Measurements from ENCODE around the gene LINC00237. TPM values are rescaled to one million over a fixed set of nuclear protein-coding genes. Genes with fewer than 3 reads are reported as not detected.
A peak's percentile ranks its signal among the peaks of the same experiment; 100 is the strongest.

LINC00237 gene
- total and polyA plus RNA-seq, 2 experiments from 2014 or later, result 0.31 to 2.0 TPM

- Mint-ChIP-seq H3K36me3 (ENCODE audit: low read depth) (peaks cover 15% of the 10 kb centered on the region; the same call in 2 of the 3 replicates), H3K27ac (no peak overlapping the region), H3K9me3 (no peaks in the 10 kb centered on the region), H3K27me3 (ENCODE audit: insufficient read depth, low read depth, poor library complexity) (peaks cover 6% of the 10 kb centered on the region), H3K4me1 (peaks cover 32% of the 10 kb centered on the region), H3K4me3 (no peak overlapping the region)
- H3K27ac ChIP-seq (ENCODE audit: low read depth), result 0 out of 2 replicates have a peak overlapping the region, but pooled peaks have one; percentile 68
- H3K4me1 ChIP-seq (ENCODE audit: insufficient read depth), result peaks cover 51% of the 10 kb centered on the region
- H3K36me3 ChIP-seq (ENCODE audit: insufficient read depth), result peaks cover 12% of the 10 kb centered on the region; the same call in 1 of the 2 replicates
- ATAC-seq (no peak), DNase-seq (ENCODE audit: low spot score) (no peak)
- no peak overlapping the region for H2AFZ ChIP-seq
- no peaks in the 10 kb centered on the region for H3K9me2 ChIP-seq (ENCODE audit: insufficient read depth)
- H3K4me2 ChIP-seq, result no peak overlapping the region
- TF ChIP-seq ETS1 (IDR thresholded peaks at IDR 0.05), result no peak
- TF ChIP-seq EZH2phosphoT487 (IDR thresholded peaks at IDR 0.05; ENCODE audit: unreplicated experiment), result no peak
- no peak for TF ChIP-seq ZNF114 (CRISPR knock-in tag; IDR thresholded peaks at IDR 0.05)
- no peak for TF ChIP-seq EZH2 (IDR thresholded peaks at IDR 0.05; ENCODE audit: low read depth, unreplicated experiment)
- no peak for TF ChIP-seq CTCF (conservative IDR thresholded peaks at IDR 0.05; ENCODE audit: low read depth in 2 of 2)
- no peak for TF ChIP-seq REST (IDR thresholded peaks at IDR 0.05; ENCODE audit: unreplicated experiment)
- TF ChIP-seq CREB1 (CRISPR knock-in tag; IDR thresholded peaks at IDR 0.05; ENCODE audit: low read depth), result no peak
- TF ChIP-seq JUNB (IDR thresholded peaks at IDR 0.05; ENCODE audit: unreplicated experiment), result no peak
- TF ChIP-seq NANOG (IDR thresholded peaks at IDR 0.05; ENCODE audit: borderline replicate concordance), result no peak
- TF ChIP-seq STAT1 (IDR thresholded peaks at IDR 0.05; ENCODE audit: unreplicated experiment), result no peak
- no peak for TF ChIP-seq ZNF331 (CRISPR knock-in tag; IDR thresholded peaks at IDR 0.05; ENCODE audit: low read depth)
- no peak for TF ChIP-seq POLR2AphosphoS5 (IDR thresholded peaks at IDR 0.05; ENCODE audit: low read depth)
- 0 out of 2 replicates have a peak, but pooled peaks cover 4% of the 10 kb centered on the region for H4K20me1 ChIP-seq (replicated peaks; ENCODE audit: insufficient read depth)
- peaks cover 39% of the 10 kb centered on the region for H3K79me2 ChIP-seq (replicated peaks; ENCODE audit: insufficient read depth)
- no peak overlapping the region for H3K4me3 ChIP-seq
- no peaks in the 10 kb centered on the region for H3K27me3 ChIP-seq (ENCODE audit: insufficient read depth)
- H3F3A ChIP-seq (replicated peaks; ENCODE audit: low read depth), result no peaks in the 10 kb centered on the region; the same call in 1 of the 2 replicates
Measured at GRCh38 chr20:21133404-21133803, 27.2 kb upstream of the LINC00237 start.

All from GM23338 (cell line).